C4-2B (cell line): ENCODE data around the gene ZNF354B.
A peak's percentile ranks its signal among the peaks of the same experiment; 100 is the strongest.

Source experiments
- H3K27ac ChIP-seq: fragments of 450-650 bp; 2 replicates; pipeline ENCODE4 v1.5.1; 2017
- ZFX ChIP-seq: fragments of 450-650 bp; IDR thresholded peaks from 2 replicates; pipeline ENCODE4 v1.6.1; 2017
- TF ChIP-seq, protein P1 (sequence below): fragments of 450-650 bp; conservative IDR thresholded peaks from 2 replicates; pipeline ENCODE4 v1.5.1; 2017; ENCODE audit warnings: mild to moderate bottlenecking

Gene ZNF354B

DNA sequence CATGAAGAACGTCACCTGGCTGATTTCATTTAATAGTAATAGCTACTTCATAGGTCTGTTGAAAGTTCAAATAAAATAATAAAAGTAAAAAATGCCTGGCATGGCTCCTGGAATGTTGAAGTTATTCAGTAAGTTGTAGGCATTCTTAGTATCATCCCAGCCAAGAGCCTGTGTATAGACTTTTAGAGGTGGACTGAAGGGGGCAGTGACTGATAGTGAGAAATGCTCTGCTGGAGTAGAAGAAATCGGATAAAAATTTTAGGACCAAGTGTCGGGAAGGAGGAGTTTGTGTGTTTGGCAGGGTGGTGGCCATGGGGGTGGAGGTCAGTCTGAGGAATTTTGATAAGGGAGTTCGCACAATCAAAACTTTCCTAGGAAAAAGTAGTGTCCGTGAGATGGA, 39.5 kb downstream of the ZNF354B start:
- H3K27ac ChIP-seq = no peak overlapping the region
- TF ChIP-seq, protein P1, sequence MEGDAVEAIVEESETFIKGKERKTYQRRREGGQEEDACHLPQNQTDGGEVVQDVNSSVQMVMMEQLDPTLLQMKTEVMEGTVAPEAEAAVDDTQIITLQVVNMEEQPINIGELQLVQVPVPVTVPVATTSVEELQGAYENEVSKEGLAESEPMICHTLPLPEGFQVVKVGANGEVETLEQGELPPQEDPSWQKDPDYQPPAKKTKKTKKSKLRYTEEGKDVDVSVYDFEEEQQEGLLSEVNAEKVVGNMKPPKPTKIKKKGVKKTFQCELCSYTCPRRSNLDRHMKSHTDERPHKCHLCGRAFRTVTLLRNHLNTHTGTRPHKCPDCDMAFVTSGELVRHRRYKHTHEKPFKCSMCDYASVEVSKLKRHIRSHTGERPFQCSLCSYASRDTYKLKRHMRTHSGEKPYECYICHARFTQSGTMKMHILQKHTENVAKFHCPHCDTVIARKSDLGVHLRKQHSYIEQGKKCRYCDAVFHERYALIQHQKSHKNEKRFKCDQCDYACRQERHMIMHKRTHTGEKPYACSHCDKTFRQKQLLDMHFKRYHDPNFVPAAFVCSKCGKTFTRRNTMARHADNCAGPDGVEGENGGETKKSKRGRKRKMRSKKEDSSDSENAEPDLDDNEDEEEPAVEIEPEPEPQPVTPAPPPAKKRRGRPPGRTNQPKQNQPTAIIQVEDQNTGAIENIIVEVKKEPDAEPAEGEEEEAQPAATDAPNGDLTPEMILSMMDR = 0 out of 2 replicates have a peak, but pooled peaks have one; percentile 1
- no peak for TF ChIP-seq ZFX

DNA sequence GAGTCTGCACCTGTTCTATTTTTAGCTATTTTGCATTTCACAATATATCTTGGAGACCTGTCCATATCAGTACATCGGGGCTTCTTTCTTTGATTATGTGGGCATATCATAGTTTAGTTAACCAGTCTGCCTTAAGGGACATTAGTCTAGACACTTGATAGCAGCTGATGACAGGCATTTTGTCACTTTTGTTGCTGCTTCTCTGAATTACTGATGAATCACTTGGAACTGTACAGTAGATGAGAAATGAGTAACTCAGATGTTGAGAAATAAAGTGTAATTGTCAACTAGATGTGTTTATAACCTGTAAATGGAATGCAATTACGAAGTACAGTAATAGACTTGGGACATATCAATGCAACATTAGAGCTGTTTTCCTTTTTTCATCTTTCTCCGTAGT, 43.1 kb downstream of the ZNF354B start:
- TF ChIP-seq, protein P1 = no peak
- no peak for TF ChIP-seq ZFX

DNA sequence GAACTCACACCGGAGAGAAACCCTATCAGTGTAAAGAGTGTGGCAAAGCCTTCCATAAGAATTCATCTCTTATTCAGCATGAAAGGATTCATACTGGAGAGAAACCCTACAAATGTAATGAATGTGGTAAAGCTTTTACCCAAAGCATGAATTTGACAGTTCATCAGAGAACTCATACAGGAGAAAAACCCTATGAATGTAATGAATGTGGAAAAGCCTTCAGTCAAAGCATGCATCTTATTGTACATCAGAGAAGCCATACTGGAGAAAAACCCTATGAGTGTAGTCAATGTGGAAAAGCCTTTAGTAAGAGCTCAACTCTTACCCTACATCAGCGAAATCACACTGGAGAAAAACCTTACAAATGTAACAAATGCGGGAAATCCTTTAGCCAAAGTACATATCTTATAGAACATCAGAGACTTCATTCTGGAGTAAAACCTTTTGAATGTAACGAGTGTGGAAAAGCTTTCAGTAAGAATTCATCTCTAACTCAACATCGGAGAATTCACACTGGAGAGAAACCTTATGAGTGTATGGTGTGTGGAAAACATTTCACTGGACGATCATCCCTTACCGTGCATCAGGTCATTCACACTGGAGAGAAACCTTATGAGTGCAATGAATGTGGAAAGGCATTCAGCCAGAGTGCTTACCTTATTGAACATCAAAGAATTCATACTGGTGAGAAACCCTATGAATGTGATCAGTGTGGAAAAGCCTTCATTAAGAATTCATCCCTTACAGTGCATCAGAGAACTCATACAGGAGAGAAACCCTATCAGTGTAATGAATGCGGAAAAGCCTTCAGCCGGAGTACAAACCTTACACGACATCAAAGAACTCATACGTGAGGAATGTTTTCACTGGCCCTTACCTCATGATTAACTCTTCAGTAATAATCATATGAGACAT, 72.3 kb downstream of the ZNF354B start:
- no peak overlapping the region for H3K27ac ChIP-seq
- no peak for TF ChIP-seq ZFX
- TF ChIP-seq, protein P1 = no peak

More for the DNA sequence above, 43.1 kb downstream of the ZNF354B start:
- H3K27ac ChIP-seq = no peak overlapping the region
